ENCODE measurements around the gene ENG.
"Not testable (repeated sequence)": the region's sequence is repeated elsewhere in the genome, so short reads cannot be mapped to it uniquely, and the experiment has no call there.

Gene ENG

GRCh38 chr9:127878001-127878651 lies 23.7 kb upstream of the ENG start:
- DNase-seq, result no peak

- DNase-seq, result no peak
These were observed 23.1 kb upstream of the ENG start, which contains the start of gene AK1 for GRCh38 chr9:127877566-127877998. Gene AK1 (minus strand): TSS chr9:127877675. CDS start chr9:127874617, 3,058 bp downstream.

- no peak for DNase-seq
These were observed 22.5 kb upstream of the ENG start for GRCh38 chr9:127876764-127877562.

- no peak for DNase-seq
These were observed 21.7 kb upstream of the ENG start for GRCh38 chr9:127876026-127876763.

GRCh38 chr9:127875306-127875966 lies 21.0 kb upstream of the ENG start:
- DNase-seq, result no peak

DNA sequence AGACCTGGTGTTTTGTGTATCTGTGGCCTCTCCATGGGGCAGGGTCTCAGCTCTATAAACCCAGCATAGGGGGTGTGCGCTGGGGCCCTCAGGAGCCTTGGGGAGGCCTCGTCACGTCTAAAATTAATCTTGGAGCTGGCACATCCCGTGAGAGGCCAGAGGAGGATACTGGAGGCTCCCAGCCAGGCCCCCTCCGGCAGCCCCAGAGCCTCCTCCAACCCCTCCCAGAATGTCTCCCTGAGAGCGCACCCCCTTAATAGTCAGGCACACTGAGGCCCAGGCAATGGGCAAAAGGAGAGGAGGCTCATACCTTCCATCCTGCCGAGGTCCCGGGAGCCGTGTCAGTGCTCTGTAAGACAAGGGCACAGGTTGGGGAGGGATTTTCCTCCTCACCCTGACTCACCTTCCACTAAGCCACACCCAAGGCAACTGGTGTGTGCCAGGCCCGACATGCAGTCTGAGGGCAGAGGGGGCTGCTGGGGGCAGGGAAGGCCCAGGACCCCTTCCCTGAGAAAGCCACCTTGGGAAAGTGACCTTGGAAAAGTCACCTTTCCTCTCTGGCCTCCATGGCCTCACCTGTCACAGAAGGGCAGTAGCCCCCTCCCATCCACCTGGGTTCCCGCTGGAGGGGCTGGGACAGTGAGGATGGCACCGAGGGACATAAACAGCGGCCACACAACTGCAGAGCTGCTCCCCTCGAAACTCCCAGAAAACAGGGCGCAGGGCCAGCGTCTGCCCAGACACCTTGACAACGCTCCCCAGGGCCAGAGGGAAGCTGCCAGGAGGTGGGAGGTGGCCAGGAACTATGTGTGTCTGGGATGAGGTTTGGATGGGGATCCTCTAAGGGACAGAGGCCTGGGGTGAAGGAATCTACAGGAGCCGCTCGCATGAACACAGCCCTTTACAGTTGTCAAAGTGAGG lies 20.1 kb upstream of the ENG start:
- no peak for DNase-seq

DNA sequence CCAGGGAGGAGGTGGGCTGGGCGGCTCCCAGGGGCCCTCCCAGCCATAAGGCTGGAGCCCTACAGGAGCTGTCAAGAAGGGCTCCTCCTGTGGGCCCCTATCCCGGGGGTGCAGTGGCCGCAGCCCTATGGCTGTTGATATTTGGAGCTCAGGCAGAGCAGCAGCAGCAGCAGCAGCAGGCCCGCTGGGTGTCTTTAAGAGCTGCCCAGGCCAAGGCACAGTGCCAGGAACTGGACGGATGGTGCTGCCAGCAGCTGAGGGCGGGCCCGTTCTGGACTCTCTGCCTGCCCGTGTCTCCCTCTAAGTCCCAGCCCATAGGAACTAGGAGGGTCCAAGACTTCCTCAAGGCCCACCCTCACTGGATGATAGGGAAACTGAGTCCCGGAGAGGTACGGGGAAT lies 19.4 kb upstream of the ENG start:
- no peak for DNase-seq

DNA sequence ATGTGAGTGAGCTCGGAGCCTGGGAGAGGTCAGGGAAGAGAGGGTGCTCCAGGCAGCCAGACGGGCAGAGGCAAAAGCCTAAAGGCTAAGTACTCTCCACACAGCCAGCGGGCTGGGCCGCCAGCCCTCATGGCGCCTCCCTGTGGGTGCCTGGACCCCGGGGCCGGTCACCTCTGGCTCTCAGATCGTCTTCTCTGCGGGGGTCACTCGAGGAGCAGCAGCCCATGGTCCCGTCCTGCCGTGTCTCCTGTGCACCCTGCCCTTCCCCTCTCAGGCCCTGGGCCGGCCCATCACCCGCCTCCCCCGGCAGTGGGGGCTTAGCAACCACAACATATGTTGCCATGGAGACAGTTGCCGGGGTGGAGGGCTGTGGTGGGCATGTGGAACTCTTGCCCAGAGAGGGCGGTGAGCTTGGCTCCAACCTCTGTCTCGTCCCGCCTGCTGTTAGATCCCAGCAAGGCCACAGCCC lies 18.8 kb upstream of the ENG start:
- no peak for DNase-seq

- no peak for DNase-seq
These were observed 18.1 kb upstream of the ENG start for GRCh38 chr9:127872369-127873222.

GRCh38 chr9:127871531-127871930 lies 17.1 kb upstream of the ENG start:
- no peak for DNase-seq

DNA sequence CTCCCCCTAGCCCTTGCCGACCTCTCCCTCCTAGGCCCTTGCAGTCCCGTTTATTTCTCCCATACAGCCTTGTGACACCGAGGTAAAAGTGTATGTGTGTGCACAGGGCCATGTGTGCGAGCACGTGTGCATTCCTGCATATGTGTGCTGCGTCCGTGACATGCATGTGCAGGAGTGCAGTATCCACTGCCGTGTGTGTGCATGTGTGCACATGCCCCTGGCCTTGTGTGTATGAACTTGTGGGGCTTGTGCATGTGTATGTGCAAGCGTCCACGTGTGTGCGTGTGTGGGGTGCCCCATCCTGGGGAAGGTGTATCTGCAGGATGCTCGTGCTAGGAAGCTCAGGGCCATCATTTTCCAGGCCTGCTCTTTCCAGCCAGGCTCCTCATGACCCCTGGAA lies 16.4 kb upstream of the ENG start:
- DNase-seq, result no peak

- not testable (repeated sequence) for DNase-seq
These were observed 15.7 kb upstream of the ENG start for GRCh38 chr9:127870153-127870491.

DNA sequence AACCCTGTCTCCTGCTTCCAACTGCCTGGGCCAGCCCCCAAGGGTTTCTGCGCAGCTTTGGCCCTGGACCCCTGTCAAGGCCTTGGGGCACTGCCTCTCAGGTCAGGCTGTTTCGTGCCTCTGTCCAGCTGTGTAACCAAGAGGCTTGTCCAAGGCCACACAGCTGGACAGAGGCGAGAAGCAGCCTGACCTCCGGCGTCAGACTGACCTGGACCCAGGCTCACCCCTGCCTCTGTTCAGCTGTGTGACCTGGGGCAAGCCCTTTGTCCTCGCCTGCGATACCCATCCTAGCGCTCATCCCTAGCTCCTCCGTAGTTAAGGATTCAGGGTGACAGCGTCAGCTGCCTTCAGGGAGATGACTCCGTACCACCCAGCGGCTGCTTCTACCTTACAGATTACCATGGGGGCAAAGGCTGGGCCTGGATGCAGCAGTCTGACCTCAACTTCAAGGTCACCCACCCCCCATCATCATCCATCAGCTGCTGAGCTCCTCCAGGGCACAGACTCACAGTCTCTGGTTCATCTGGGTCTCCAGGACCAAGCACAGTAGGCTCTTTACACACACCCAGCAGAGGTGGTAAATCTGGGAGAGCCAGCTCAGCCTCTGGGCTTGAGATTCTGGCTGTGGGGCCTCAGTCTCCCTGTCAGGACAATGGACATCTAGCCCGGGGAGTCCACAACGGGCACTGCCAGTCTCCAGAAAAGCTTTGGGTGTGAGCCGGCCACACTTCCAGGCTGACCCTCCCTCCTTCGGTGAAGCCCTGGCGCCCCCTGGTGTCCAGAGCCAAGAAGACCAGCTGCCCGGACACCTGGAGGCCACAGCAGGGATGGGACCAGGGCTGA lies 15.1 kb upstream of the ENG start:
- peak; percentile 56 for DNase-seq

DNA sequence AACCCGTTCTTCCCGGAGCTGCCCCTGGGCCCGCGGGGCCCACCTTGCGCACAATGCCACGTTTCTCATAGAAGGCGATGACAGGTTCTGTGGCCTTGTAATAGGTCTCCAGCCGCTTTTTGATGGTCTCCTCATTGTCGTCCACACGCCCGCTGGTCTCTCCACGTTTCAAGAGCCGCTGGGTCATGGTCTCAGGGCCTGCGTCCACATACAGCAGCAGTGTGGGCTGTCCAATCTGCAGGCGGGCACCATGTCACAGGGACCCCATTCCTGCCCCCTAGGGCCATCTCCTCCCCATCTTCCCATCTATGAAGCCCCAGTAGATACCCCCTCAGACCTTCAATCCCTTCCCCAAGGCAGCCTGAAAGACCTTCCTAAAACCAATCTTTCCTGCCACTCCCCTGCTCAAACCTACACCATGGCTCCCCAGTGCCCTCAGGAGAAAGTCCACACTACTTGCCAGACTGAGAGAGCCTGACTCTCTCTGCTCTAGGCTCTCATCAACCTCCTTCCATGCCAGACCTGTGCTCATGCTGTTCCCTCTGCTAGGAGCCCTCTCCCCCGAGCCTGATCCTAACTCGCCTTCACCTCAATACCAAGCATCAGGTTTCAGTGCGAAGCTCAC lies 13.9 kb upstream of the ENG start:
- DNase-seq, result no peak

DNA sequence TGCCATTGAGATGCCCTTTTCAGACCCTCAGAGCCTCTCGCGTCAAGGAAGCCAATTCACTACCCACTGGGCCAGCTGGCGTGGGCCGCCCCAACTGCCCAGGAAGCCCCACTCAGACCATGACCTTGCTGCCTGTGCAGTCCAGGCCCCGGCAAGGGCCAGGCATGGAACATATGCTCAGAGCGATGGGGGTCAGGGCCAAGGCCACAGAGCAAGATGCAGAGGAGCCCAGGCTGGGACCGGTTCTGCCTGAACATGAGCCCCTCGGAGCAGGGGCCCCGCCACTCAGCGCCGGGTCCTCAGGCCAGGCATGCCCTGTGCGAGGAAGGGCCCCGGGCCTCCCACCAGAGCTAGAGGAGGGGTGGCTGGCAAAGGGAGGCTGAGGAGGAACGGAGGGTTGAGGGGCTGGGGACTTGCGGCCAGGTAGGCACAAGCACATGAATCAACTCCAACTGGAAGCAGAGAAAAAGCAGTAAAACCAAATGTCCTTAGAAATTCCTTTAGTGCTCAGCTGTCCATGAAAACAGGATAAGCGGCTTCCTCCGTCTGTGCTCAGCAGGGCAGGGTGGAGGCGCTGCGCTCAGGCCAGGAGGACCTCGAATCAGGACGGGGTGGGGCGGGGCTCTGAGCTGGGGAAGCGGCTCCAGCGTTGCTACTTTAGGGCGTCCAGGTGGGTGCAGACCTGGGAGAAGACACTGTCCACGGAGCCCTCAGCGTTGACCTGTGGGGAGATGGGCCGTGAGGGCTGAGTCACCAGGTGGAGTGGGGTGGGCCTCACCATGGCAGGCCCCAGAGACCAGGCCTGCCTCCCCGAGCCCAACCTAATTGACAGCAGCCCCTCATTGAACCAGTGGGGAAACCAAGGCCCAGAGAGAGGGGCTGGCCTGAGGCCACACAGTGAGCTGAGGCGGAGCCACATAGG lies 13.2 kb upstream of the ENG start:
- no peak for DNase-seq

- DNase-seq, result no peak
These were observed 12.1 kb upstream of the ENG start for GRCh38 chr9:127866535-127866934.

DNA sequence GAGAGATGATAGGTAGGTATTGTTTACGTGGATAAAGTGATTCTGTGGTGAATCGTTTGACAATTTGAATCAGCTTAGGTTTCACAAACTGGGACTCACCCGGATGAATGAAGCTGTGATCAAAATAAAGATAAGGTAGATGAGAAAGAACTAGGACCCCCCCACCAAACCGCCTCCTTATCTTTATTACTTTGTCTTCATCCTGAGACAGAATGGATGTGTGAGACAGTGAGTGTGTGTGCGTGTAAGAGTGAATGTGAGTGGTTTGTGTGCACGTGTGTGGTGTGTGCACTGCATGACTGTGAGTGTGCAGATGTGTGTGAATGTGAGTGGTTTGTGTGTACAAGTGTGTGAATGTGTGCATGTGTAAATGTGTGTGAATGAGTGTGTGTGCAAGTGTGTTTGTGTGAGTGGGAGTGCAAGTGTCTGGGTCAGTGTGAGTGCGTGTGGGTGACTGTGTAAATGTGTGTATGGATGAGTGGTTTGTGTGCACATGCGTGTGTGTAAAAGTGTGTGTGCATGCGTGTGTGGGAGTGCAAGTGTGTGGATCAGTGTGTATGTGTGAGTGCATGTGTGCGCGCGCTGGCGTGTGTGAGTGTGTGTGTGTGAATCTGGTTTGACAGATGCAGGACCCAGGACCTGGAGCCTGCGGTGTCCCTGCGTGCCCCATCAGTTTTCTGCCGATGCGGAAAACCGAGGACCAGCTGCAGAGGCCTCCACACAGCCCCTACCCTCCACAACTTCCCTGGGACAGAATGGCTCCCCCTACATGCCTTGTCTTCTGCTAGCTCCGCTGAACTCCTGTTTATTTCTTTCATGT lies 11.4 kb upstream of the ENG start:
- DNase-seq, result no peak

Measured in NK-92 treated with Interleukin-12 subunit alpha and Interleukin-12 subunit beta, amount 100 ng/mL, for 24 hours (cell line).